Stomach smooth muscle (tissue), 2 donors: ENCODE measurements around the gene NUDT4.
"Not testable (repeated sequence)": the region's sequence is repeated elsewhere in the genome, so short reads cannot be mapped to it uniquely, and the experiment has no call there.

Experiments used
- H3K27ac ChIP-seq: one replicate; pipeline ENCODE4 v1.7.0; 2013; ENCODE audit warnings: mild to moderate bottlenecking, low read length, inconsistent platforms
- H3K27me3 ChIP-seq, 2 donors: one replicate each; pipeline ENCODE4 v1.7.0; 2013; ENCODE audit warnings: low read length in 2 of 2; ENCODE audit not compliant: insufficient read depth in 2 of 2, control insufficient read depth in 1 of 2
- H3K36me3 ChIP-seq, 2 donors: one replicate each; pipeline ENCODE4 v1.7.0; 2013; ENCODE audit warnings: low read length in 2 of 2; ENCODE audit not compliant: control insufficient read depth in 2 of 2, insufficient read depth in 2 of 2
- H3K4me1 ChIP-seq: one replicate; pipeline ENCODE4 v1.7.0; 2013; ENCODE audit warnings: low read length; ENCODE audit not compliant: control insufficient read depth, insufficient read depth
- H3K4me3 ChIP-seq, 2 donors: one replicate each; pipeline ENCODE4 v1.7.0; 2013; ENCODE audit warnings: low read length in 2 of 2
- H3K9ac ChIP-seq, 2 donors: one replicate each; pipeline ENCODE4 v1.7.0; 2013; ENCODE audit warnings: low read length in 2 of 2, mild to moderate bottlenecking in 1 of 2
- H3K9me3 ChIP-seq, 2 donors: one replicate each; pipeline ENCODE4 v1.7.0; 2013; ENCODE audit warnings: low read length in 2 of 2; ENCODE audit not compliant: control insufficient read depth in 2 of 2
- donor health status: healthy.
- donor health status: Pancreatic carcinoma.

NUDT4 gene

DNA sequence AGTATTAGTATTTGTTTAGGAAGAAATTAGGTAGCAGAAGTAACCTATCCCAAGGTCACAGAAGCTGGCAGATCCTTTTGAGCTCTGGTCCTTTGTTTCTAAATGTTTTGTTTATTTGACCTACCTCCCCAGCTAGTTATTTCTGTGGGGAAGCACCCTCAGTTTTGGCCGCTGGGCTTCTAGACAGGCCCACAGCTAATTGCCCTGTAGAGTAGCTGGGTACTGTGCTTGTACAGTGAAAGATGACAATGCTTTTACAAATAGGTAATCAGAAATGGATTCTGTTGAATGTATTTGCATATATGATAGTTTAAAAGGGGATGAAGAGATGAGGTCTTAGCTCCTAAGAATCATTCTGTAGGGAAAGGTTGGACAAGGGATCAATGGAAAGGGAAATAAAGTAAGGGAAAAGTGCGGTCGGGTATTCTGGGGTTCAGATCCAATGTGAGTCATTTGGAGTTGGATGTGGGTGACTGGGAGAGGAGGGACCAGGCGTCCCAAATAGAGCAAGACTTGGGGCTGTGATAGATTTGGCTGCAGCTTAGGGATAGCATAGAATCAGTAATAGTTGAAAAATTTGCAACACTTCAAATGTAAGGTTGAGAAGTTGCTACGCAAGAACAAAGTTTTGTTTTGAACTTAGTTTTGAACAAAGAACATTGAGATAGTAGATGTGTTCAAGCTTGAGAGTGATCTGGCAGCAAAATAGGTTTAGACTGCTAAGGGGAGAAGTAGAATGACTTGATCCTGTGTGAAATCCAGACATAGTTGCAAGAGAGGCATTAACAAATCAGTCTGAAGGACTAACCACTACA is 3.6 kb downstream of the NUDT4 start:
- Histone ChIP-seq H3K27ac (peak overlapping the region; percentile 6), H3K9me3 (no peaks in the 10 kb centered on the region), H3K4me3 (peak overlapping the region; percentile 97 to 99), H3K9ac (peak overlapping the region; percentile 31 to 85), H3K36me3 (no peaks in the 10 kb centered on the region), H3K27me3 (no peaks in the 10 kb centered on the region), H3K4me1 (peaks cover 34% of the 10 kb centered on the region)

DNA sequence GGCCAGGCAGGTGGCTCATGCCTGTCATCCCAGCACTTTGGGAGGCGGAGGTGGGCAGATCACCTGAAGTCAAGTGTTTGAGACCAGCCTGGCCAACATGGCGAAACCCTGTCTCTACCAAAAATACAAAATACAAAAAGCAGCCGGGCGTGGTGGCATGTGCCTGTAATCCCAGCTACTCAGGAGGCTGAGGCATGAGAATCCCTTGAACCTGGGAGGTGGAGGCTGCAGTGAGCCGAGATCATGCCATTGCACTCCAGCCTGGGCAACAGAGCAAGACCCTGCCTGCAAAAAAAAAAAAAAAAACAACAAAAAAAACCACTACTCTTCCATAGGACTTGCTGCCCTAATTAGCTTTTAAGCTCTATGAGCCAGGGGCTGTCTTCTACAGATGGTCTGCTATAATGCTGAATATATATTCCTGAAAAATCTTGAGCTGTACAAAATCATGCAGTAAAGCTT is 4.3 kb downstream of the NUDT4 start:
- H3K9me3 ChIP-seq, H3K9ac ChIP-seq, H3K36me3 ChIP-seq, H3K27me3 ChIP-seq: not testable (repeated sequence)
- H3K27ac ChIP-seq, result peak overlapping the region; percentile 6
- H3K4me3 ChIP-seq, result peak overlapping the region; percentile 97 to 99
- peaks cover 28% of the 10 kb centered on the region for H3K4me1 ChIP-seq

DNA sequence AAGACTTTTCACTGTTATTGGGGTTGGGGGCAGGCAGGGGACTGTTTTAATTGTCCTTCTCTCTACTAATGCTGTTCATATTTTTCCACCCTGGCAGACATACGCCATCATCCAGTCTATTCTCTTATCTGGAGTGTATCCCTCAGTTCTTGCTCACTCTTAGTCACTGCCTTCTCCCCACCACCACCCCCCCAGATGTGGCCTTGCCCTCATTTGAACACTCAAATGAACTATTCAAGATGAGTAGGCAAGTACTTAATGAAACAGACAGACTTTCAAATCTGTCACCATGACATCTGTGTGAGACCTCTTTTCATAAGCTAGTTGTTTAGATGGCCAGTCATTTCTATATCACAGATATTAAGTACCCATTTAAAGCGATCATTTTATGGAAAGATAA is 10.1 kb downstream of the NUDT4 start:
- Histone ChIP-seq H3K27ac (no peak overlapping the region), H3K9ac (no peak overlapping the region), H3K27me3 (no peaks in the 10 kb centered on the region), H3K4me3 (no peak overlapping the region), H3K36me3 (peaks cover 0 to 3% of the 10 kb centered on the region in 2 donors), H3K4me1 (peaks cover 33% of the 10 kb centered on the region), H3K9me3 (no peaks in the 10 kb centered on the region)

DNA sequence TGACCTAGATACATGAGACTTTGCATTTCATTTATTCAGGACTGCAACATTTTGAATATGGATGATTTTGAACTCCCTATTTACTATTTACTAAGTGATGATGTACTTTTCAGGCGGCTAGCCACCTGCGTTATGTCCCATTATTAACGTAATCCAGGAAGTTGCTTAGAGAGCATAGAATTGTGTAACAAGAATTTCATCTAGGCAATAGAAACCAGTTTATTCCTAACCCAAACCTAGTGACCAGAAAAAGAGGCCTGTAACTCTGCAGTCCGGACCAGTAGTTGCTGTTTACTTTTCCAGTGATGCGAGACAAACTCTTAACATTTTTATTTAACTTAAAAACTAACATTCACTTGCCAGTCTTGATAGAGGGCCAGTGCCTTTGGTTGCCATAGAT is 12.3 kb downstream of the NUDT4 start:
- Histone ChIP-seq H3K4me3 (no peak overlapping the region), H3K36me3 (peaks cover 0 to 3% of the 10 kb centered on the region in 2 donors), H3K4me1 (peaks cover 27% of the 10 kb centered on the region), H3K9me3 (no peaks in the 10 kb centered on the region), H3K27ac (no peak overlapping the region), H3K27me3 (no peaks in the 10 kb centered on the region), H3K9ac (no peak overlapping the region)

DNA sequence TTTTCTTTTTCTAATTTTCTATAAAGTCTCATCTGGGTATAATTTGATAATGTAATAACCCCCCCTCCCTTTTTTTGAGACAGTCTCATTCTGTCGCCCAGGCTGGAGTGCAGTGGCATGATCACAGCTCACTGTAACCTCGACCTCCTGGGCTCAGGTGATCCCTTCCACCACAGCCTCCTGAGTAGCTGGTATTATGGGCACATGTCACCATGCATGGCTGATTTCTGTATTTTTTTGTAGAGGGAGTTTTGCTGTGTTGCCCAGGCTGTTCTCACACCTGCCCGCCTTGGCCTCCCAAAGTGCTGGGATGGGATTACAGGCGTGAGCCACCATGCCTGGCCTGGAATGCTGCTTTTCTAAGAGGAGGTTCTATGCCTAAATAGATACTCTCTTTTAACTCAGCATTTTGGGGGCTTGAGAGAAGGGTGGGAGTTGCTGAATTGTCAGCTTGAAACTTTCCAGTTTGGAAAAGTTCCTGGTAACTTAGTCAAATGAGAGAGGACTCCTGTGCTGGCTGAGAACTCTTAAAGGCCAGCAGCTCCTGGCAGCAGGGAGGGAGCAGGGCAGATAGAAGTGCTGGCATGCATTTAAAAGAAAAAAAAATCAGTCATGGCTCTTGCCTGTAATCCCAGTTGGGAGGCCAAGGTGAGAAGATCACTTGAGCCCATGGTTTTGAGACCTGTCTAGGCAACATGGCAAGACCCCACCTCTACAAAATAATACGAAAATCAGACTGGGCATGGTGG is 13.0 kb downstream of the NUDT4 start:
- H3K36me3 ChIP-seq, result peaks cover under 1 to 3% of the 10 kb centered on the region in 2 donors
- no peak overlapping the region for H3K9ac ChIP-seq
- H3K9me3 ChIP-seq, result no peaks in the 10 kb centered on the region
- H3K4me1 ChIP-seq, result peaks cover 21% of the 10 kb centered on the region
- peak overlapping the region in 1 of 2 donors; percentile 11 for H3K4me3 ChIP-seq
- H3K27me3 ChIP-seq, result no peaks in the 10 kb centered on the region
- no peak overlapping the region for H3K27ac ChIP-seq

DNA sequence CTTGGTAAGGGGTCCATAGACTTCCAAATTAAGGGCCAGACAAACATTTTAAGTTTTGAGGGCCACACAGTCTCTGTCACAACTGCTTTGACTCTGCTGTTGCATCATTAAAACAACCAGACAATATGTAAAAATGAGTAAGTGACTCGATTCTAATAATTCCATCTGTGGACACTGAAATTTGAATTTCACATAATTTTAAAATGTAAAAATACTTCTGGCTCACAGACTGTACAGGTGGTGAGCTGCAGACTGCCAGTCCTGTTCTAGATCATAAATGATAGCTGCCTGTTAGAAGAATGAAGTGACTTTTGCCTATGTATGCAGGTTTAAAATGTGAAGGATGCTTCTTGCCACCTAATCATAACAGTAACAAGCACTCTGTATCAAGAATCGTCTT is 15.7 kb downstream of the NUDT4 start:
- H3K36me3 ChIP-seq, result peaks cover 7 to 10% of the 10 kb centered on the region in 2 donors
- H3K9ac ChIP-seq, result no peak overlapping the region
- peaks cover 24% of the 10 kb centered on the region for H3K4me1 ChIP-seq

DNA sequence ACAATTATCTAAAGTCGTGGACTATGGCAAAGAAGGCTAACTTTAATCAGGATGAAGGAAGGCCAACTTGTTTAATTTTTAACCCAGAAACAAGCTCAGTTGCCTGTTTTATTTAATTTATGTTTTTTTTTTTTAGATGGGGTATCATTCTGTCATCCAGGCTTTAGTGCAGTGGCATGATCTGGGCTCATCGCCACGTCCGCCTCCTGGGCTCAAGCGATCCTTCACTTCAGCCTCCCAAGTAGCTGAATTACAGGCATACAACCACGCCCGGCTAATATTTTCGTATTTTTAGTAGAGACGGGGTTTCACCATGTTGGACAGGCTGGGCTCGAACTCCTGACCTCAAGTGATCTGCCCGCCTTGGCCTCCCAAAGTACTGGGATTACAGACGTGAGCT is 19.7 kb downstream of the NUDT4 start:
- no peak overlapping the region for H3K9ac ChIP-seq
- no peak overlapping the region for H3K27ac ChIP-seq
- H3K36me3 ChIP-seq, result peaks cover 11 to 14% of the 10 kb centered on the region in 2 donors

More for the DNA sequence above, 15.7 kb downstream of the NUDT4 start:
- no peaks in the 10 kb centered on the region for H3K27me3 ChIP-seq
- H3K9me3 ChIP-seq, result no peaks in the 10 kb centered on the region
- H3K27ac ChIP-seq, result no peak overlapping the region
- no peak overlapping the region for H3K4me3 ChIP-seq

DNA sequence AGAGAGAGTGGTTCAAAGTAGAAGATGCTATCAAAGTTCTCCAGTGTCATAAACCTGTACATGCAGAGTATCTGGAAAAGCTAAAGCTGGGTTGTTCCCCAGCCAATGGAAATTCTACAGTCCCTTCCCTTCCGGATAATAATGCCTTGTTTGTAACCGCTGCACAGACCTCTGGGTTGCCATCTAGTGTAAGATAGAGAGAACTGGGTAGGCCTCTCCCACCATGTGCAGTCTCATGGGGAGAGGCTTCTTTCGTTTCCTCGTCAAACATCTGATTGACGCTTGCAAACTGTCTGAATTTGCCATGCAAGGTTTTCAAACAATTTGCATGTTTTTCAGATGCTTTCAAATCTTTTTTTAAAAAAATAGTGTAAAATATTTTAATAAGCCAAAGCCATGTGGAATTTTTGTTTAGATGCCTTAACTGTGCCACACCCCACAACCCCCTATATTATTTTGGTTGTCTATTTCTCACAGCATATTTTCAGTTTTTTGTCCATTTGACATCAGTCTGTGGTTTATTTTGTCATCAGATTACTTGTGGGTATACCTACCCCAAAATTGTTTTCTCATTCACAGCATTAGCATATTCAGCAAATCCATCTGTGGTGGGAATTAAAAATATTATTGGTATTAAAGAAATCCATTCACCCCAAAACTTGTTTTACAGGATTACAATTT is 21.6 kb downstream of the NUDT4 start:
- peaks cover 13% of the 10 kb centered on the region for H3K4me1 ChIP-seq
- H3K9me3 ChIP-seq, H3K27ac ChIP-seq, H3K9ac ChIP-seq, H3K27me3 ChIP-seq, H3K4me3 ChIP-seq: not testable (repeated sequence)
- H3K36me3 ChIP-seq, result peaks cover 12 to 14% of the 10 kb centered on the region in 2 donors

More for the DNA sequence above, 19.7 kb downstream of the NUDT4 start:
- Histone ChIP-seq H3K4me1 (peaks cover 13% of the 10 kb centered on the region), H3K27me3 (no peaks in the 10 kb centered on the region), H3K9me3 (no peaks in the 10 kb centered on the region), H3K4me3 (no peak overlapping the region)

DNA sequence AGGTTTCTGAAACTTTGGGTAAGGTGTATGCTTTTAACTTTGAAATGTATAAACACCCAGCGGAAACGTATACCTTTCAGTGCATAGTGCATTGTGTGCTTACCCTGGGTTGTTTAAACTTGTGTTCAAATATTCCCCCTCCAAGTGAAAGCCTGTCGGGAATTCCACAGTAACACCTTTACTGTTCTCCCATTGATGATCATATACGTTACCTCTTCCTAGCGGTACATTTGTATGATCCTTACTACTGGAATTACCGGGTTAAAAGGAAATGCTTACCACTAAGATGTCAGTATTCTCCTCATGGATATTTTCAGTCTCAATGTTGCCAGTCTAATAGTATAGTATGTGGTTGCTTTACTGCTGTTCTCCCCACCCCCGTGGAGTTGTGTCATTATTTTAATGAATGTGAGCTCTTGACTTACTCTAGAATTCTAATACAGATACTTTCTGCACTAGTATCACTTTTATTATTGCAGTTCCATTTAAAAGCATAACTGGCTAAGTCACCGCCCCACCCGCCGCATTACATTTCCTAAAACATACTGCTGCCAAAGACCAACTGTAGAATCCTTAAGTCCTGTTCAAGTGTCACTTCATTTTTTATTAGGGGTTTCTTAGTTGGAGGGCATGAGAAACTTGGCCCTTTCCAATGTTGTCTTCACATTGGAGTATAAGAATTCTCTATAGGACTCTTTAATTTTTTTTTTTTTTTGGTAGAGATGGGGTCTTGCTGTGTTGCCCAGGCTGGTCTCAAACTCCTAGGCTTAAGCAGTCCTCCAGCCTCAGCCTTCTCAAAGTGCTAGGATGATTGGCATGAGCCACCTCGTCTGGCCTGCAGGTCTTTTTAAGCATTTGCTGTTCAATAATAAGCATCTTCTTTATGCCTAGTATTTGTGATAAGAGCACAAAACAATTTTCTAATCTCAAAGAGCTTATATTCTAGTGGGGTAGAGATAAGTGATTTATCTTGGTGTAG is 24.9 kb downstream of the NUDT4 start:
- H3K27me3 ChIP-seq, result no peaks in the 10 kb centered on the region
- peaks cover 2% of the 10 kb centered on the region for H3K4me1 ChIP-seq
- no peak overlapping the region for H3K9ac ChIP-seq
- no peak overlapping the region for H3K27ac ChIP-seq
- peaks cover 6 to 11% of the 10 kb centered on the region in 2 donors for H3K36me3 ChIP-seq
- no peak overlapping the region for H3K4me3 ChIP-seq
- no peaks in the 10 kb centered on the region for H3K9me3 ChIP-seq
